HEK293 (cell line): ENCODE results near the gene NXPH1.

Experiments used
- ATF2 ChIP-seq: fragments of 450-650 bp; formaldehyde crosslinking; IDR thresholded peaks from 2 replicates; pipeline ENCODE4 v1.5.1; 2016; ENCODE audit warnings: missing biosample characterization, missing genetic modification characterization, low read depth
- CTCF ChIP-seq: fragments of 450-650 bp; formaldehyde crosslinking; IDR thresholded peaks from 2 replicates; pipeline ENCODE4 v1.5.1; 2016; ENCODE audit warnings: missing biosample characterization, missing genetic modification characterization
- KLF9 ChIP-seq: fragments of 450-650 bp; formaldehyde crosslinking; IDR thresholded peaks from 2 replicates; pipeline ENCODE4 v1.5.1; 2016; ENCODE audit warnings: missing biosample characterization, missing genetic modification characterization, low read depth
- RBAK ChIP-seq: fragments of 450-650 bp; formaldehyde crosslinking; IDR thresholded peaks from 2 replicates; pipeline ENCODE4 v1.5.1; 2016; ENCODE audit warnings: missing biosample characterization, missing genetic modification characterization
- YY1 ChIP-seq: fragments of 450-650 bp; formaldehyde crosslinking; IDR thresholded peaks from 2 replicates; pipeline ENCODE4 v1.5.1; 2018; ENCODE audit warnings: missing biosample characterization, missing genetic modification characterization
- ZNF10 ChIP-seq: fragments of 450-650 bp; formaldehyde crosslinking; IDR thresholded peaks from 2 replicates; pipeline ENCODE4 v1.5.1; 2017; ENCODE audit warnings: missing biosample characterization, missing genetic modification characterization
- ZNF157 ChIP-seq: fragments of 450-650 bp; formaldehyde crosslinking; IDR thresholded peaks from 2 replicates; pipeline ENCODE4 v1.5.1; 2016; ENCODE audit warnings: missing biosample characterization, missing genetic modification characterization
- ZNF391 ChIP-seq: fragments of 450-650 bp; formaldehyde crosslinking; IDR thresholded peaks from 2 replicates; pipeline ENCODE4 v1.5.1; 2016; ENCODE audit warnings: low read depth, missing biosample characterization, missing genetic modification characterization, borderline replicate concordance
- ZNF416 ChIP-seq: fragments of 450-650 bp; formaldehyde crosslinking; IDR thresholded peaks from 2 replicates; pipeline ENCODE4 v1.5.1; 2016; ENCODE audit warnings: missing biosample characterization, missing genetic modification characterization
- ZNF426 ChIP-seq: fragments of 450-650 bp; formaldehyde crosslinking; IDR thresholded peaks from 2 replicates; pipeline ENCODE4 v1.5.1; 2017; ENCODE audit warnings: missing biosample characterization, missing genetic modification characterization, mild to moderate bottlenecking, inconsistent platforms, moderate library complexity
- ZNF488 ChIP-seq: fragments of 450-650 bp; formaldehyde crosslinking; IDR thresholded peaks from 2 replicates; pipeline ENCODE4 v1.5.1; 2016; ENCODE audit warnings: missing biosample characterization, missing genetic modification characterization

GRCh38 chr7:8590791-8591190, 157.4 kb downstream of the NXPH1 start:
- TF ChIP-seq ZNF157 (tag by site-specific recombination) (no peak), CTCF (no peak), ZNF391 (tag by site-specific recombination) (no peak), ATF2 (tag by site-specific recombination) (no peak), RBAK (tag by site-specific recombination) (no peak), KLF9 (tag by site-specific recombination) (no peak), ZNF416 (tag by site-specific recombination) (no peak), YY1 (tag by site-specific recombination) (no peak), ZNF488 (tag by site-specific recombination) (no peak), ZNF426 (tag by site-specific recombination) (no peak), ZNF10 (tag by site-specific recombination) (no peak)
